ENCODE results near the gene COQ10A.
"Not testable (repeated sequence)": the region's sequence is repeated elsewhere in the genome, so short reads cannot be mapped to it uniquely, and the experiment has no call there.

COQ10A gene

DNA sequence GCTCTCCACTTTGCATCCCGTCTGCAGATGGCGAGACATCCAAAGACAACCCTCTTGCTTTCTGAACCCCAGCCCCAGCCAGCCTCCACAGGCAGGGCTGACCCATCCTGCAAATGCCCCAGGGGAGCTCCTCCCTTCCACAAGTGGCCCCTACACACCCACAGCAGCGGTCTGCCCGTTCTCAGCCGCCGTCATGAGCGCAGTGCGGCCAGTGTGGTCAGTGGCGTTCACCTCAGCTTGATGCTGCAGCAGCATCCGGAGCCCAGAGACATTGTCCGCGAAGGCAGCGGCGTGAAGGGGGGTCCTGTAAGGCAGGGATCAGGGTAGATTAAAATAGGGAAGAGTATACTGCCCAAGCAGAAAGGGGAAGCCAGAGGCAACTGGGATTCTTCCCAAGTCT lies 22.2 kb upstream of the COQ10A start:
- DNase-seq = no peak

GRCh38 chr12:56247923-56248322 lies 18.8 kb upstream of the COQ10A start:
- no peak for DNase-seq

DNA sequence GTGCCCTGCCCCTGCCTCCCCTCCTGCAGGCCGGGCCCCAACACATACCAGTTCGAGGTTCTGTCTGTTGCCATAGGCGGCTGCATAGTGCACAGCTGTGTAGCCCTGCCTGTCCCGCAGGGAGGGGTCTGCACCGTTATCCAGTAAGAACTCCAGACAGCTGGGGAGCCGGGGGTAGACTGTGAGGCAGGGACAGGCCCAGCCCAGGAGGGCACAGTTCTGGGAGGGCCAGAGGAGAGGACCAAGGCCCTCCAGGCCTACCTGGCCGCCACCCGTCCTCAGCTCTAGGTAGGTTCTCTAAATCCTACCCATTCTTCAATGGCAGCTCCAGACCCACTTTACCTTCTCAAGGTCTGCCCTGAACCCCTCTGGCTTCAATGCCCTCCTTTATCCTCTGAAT lies 18.0 kb upstream of the COQ10A start:
- DNase-seq = no peak

DNA sequence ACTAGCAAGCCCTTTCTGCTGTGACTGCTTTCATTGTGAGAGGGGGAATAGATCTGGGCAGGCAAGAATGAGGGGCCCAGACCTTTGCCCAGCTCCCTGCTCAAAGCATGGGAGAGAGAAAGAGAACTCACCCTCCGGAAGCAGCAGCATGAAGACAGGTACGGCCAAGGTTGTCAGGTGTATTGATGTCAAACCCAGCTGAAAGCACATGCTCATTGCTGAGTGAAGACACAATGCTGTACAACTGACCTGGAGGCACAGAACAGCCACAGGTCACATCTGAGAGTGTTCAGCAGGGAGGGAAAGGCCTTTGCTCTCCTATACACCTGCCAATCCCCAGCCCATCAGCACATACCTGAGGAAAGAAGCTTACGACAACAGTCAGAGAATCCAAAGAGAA lies 14.1 kb upstream of the COQ10A start:
- DNase-seq = no peak

DNA sequence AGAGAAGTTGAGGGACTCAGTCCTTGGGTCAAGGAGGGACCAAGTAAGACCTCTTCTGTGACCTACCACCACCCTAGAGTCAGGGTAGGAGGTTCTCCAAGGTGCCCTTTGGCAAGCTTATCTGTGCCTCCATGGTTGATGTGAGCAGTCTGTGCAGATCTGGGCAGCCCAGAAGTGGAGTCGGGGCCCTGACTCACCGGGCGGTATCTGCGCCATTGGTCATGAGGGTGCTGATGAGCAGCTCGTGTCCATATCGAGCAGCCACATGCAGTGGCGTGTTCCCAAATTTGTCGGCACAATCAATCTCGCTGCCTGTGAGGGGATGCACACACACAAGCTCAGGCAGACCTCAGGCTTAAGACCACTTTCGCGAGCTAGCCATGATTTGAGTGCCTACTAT lies 13.7 kb upstream of the COQ10A start:
- DNase-seq = no peak

DNA sequence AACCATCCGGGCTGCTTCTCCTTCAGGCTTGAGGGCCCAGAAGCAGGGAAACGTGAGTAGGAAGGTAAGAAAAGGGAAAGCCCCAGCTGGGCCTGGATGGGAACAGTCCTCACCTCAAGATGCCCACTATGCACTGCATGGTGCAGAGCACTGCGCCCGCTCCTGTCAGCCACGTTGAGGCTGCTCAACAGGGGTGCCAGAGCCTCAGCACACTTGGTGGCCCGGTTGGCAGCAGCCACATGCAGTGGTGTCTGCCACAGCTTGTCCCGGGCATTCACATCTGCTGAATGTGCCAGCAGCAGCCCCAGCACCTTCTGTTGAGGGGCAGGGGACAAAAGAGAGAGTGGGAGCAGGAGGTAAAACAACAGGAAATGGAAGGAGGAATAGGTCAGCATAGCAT lies 11.1 kb upstream of the COQ10A start:
- DNase-seq = no peak

GRCh38 chr12:56256326-56256960 lies 10.3 kb upstream of the COQ10A start:
- DNase-seq = no peak

- DNase-seq = no peak
Observed at GRCh38 chr12:56257071-56257470, 9.7 kb upstream of the COQ10A start.

- peak; percentile 4 for DNase-seq
Observed at GRCh38 chr12:56257491-56258067, 9.2 kb upstream of the COQ10A start.

- peak; percentile 42 for DNase-seq
Observed at GRCh38 chr12:56258068-56258819, 8.5 kb upstream of the COQ10A start, which contains the start of gene ANKRD52. TSS of gene ANKRD52 (minus strand) at chr12:56258384. CDS start at chr12:56258269, 115 bp downstream.

- DNase-seq = no peak
Observed at GRCh38 chr12:56258820-56259183, 7.9 kb upstream of the COQ10A start.

GRCh38 chr12:56260380-56260779 lies 6.4 kb upstream of the COQ10A start:
- DNase-seq = no peak

DNA sequence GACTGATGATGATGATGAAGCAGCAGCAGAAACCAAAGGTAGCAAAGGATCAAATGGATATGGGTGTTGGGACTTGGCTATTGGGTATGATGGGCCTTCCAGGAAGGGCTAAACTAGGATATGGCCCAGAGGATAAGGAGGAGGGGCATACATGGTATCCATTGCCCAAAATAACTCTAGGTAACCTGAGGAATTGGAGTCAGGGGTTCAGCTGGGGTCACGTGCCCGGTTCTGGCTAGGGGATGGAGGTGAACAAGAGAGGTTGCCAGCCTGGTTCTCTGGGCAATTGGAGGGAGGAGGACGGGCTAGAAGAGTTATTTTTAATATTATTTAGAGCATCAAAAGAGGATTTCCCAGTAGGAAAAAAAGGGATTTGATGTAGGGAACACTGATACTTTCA lies 5.8 kb upstream of the COQ10A start:
- no peak for DNase-seq

- DNase-seq = no peak
Observed at GRCh38 chr12:56261503-56262232, 5.1 kb upstream of the COQ10A start.

- not testable (repeated sequence) for DNase-seq
Observed at GRCh38 chr12:56262955-56263354, 3.8 kb upstream of the COQ10A start.

- not testable (repeated sequence) for DNase-seq
Observed at GRCh38 chr12:56266068-56266692, 562 bp upstream of the COQ10A start.

- peak; percentile 22 for DNase-seq
Observed at GRCh38 chr12:56267443-56268071, 815 bp downstream of the COQ10A start.

DNA sequence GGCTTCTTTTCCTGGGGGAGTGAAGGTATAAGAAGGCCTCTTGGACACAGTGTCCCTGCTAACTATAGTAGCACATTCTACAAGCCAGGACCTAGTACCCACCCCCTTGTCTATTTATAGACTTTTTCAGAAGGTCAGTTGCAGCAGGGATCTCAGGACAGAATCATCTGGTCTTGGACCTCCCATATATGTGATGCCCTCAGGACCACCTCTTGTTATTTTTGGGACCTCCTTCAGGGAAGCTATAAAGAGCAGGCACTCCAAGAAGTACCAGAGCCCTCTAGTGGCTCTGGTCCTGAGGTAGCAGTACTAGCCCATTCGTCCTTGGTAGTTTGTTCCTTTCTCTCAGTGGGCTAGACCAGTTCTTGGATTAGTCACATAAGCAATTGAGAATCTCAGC lies 4.3 kb downstream of the COQ10A start:
- DNase-seq = no peak

DNA sequence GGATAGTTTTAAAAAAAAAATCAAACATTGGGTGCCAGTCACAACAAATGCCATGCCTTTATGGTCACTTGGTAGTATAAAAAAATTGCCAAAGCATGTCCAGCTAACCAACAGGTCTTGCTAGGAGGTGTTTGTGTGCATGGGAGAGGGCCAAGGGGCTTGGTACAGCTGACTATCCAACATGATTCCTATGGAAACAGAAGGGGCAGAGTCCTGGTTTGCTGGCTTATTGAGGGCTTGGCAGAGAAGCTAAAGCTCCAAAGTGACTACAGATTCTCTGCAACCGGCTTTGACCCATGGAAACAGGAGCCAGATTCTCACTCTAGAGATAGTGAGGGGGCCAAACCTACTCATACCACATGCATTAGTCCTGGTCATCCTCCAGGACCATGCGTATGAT lies 5.7 kb downstream of the COQ10A start:
- not testable (repeated sequence) for DNase-seq

DNA sequence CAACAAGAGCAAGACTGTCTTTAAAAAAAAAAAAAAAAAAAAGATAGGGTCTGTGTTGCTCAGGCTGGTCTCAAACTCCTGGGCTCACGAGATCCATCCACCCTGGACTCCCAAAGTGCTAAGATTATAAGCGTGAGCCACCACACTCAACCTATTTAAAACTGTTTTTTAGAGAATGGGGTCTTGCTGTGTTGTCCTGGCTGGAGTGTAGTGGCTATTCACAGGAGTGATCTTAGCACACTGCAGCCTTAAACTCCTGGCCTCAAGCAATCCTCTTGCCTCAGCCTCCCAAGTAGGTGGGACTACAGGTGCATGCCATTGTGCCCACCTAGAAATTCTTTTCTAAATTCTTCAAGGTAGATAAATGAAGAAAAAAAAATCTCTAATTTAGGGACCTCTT lies 7.6 kb downstream of the COQ10A start:
- DNase-seq = no peak

DNA sequence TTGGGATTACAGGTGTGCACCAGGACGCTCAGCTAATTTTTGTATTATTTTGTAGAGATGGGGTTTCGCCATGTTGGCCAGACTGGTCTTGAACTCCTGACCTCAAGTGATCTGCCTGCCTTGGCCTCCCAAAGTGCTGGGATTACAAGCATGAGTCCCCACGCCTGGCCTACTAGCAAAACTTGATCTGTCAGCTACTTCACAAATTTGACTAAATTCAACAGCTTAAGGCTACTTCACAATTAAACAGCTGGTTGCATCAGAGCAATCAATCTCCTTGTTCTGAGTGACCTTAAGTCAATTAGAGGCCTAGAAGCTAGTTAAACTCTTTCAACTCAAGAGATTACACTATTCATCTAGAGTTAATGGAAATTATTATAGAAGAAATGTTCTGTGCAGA lies 12.2 kb downstream of the COQ10A start:
- no peak for DNase-seq

GRCh38 chr12:56280849-56281248 lies 14.1 kb downstream of the COQ10A start:
- DNase-seq = no peak

- no peak for DNase-seq
Observed at GRCh38 chr12:56282030-56282429, 15.3 kb downstream of the COQ10A start.

All from DMS79 treated with DMSO at 0.1 percent for 48 hours (cell line).